Endothelial cell (in vitro differentiated cells): ENCODE results near the gene C6orf62. TPM values are rescaled to one million over a fixed set of nuclear protein-coding genes. Genes with fewer than 3 reads are reported as not detected.

ENCODE experiments used
- DNase-seq: peaks from one replicate; pipeline ENCODE4 v3.0.0; 2021; ENCODE audit warnings: low spot score
- H3K27ac Mint-ChIP-seq: one replicate; pipeline ENCODE4 v1.8.0; 2021; ENCODE audit warnings: mixed read lengths, inconsistent platforms; ENCODE audit not compliant: unreplicated experiment
- H3K27me3 Mint-ChIP-seq: one replicate; pipeline ENCODE4 v1.8.0; 2021; ENCODE audit warnings: mild to moderate bottlenecking, moderate library complexity, mixed read lengths, inconsistent platforms; ENCODE audit not compliant: unreplicated experiment
- H3K36me3 Mint-ChIP-seq: one replicate; pipeline ENCODE4 v1.8.0; 2021; ENCODE audit warnings: mild to moderate bottlenecking, low read depth, mixed read lengths, inconsistent platforms; ENCODE audit not compliant: unreplicated experiment
- H3K4me1 Mint-ChIP-seq: one replicate; pipeline ENCODE4 v1.8.0; 2021; ENCODE audit warnings: mild to moderate bottlenecking, mixed read lengths, inconsistent platforms; ENCODE audit not compliant: unreplicated experiment
- H3K4me3 Mint-ChIP-seq: one replicate; pipeline ENCODE4 v1.8.0; 2021; ENCODE audit warnings: mild to moderate bottlenecking, mixed read lengths, inconsistent platforms; ENCODE audit not compliant: unreplicated experiment
- H3K9me3 Mint-ChIP-seq: one replicate; pipeline ENCODE4 v1.8.0; 2021; ENCODE audit warnings: mixed read lengths, inconsistent platforms; ENCODE audit not compliant: unreplicated experiment
- CTCF ChIP-seq: fragments of 200-600 bp; sonication (generic); IDR thresholded peaks from one replicate; pipeline ENCODE4 v1.5.0; 2021; ENCODE audit warnings: antibody characterized with exemption; ENCODE audit not compliant: unreplicated experiment
- total RNA-seq: library from RNA; stranded (reverse); fragmentation: NEBNext Ultra II Directional; extraction: Animal tissue kit (Norgen Biotek cat#: 25700); gene quantifications from one replicate; pipeline ENCODE4 v1.2.1, GENCODE V29; 2021; ENCODE audit not compliant: unreplicated experiment

Gene C6orf62
- total RNA-seq, 1 donor from 2014 or later: 88.8 TPM

DNA sequence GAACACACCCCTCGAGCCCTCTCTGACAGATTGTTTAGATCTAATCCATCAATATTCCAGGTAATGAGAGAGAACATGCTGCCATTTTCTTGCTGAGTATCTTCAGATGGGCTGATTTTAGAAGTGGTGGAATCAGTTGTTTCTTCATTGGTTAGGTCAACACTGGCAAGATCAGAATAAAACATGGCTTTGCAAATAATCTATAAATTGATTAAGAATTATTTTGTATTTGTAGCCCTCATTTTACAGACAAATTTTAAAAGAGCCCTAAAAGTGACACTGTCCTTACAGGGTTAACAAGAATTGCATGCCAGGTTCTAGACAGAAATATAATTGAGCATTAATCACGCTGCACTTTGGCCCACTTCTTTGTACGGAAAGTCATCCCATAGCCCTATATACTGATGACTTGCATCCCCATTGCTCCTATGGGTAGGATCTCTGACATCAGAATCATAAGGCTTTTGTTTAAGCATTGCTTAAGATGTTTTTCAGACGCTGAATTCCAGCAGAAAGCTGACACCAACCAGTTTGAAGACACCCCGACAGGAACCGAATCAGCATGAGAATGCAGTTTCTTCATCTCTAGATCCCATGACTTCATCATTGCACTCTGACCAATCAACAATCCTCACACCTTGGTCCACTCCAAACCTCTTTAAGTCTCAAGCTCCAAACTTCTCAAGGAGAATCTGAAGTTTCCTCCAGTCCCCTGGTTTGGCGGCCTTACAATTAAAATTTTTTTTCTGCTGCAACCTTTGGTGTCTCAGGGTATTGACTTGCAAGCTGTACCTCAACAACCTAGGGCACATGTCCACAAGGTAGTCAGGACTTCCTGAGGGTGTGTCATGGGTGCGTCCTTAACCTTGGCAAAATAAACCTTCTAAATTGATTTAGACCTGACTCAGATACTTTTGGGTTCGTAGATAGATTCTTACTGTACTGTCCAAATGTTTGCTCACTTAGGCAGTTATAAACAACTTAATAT lies 60.1 kb downstream of the C6orf62 start:
- H3K36me3 Mint-ChIP-seq: peaks cover 13% of the 10 kb centered on the region
- no peak for DNase-seq
- no peak for TF ChIP-seq CTCF
- H3K27me3 Mint-ChIP-seq: no peaks in the 10 kb centered on the region
- H3K9me3 Mint-ChIP-seq: no peaks in the 10 kb centered on the region
- H3K27ac Mint-ChIP-seq: no peak overlapping the region
- H3K4me3 Mint-ChIP-seq: no peak overlapping the region
- peaks cover 15% of the 10 kb centered on the region for H3K4me1 Mint-ChIP-seq

- Mint-ChIP-seq H3K9me3 (no peaks in the 10 kb centered on the region), H3K27me3 (no peaks in the 10 kb centered on the region), H3K36me3 (peaks cover 15% of the 10 kb centered on the region), H3K27ac (no peak overlapping the region), H3K4me1 (peaks cover 14% of the 10 kb centered on the region), H3K4me3 (no peak overlapping the region)
- no peak for TF ChIP-seq CTCF
- no peak for DNase-seq
These were observed 63.7 kb downstream of the C6orf62 start for GRCh38 chr6:24655215-24655614.

Other genes with a start within 250 kb of the C6orf62 start
- 1.2 TPM for gene GPLD1, start 229.6 kb downstream of the C6orf62 start, total RNA-seq
- 7.2 TPM for gene ALDH5A1, start 224.2 kb downstream of the C6orf62 start, total RNA-seq
- 0.18 TPM for gene KIAA0319, start 73.0 kb downstream of the C6orf62 start, total RNA-seq
- 33.9 TPM for gene TDP2, start 52.3 kb downstream of the C6orf62 start, total RNA-seq
- gene ACOT13, start 52.1 kb downstream of the C6orf62 start, total RNA-seq: 22.1 TPM
- gene GMNN, start 55.8 kb upstream of the C6orf62 start, total RNA-seq: 24.7 TPM
- not detected for gene ARMH2, start 79.8 kb upstream of the C6orf62 start, total RNA-seq
- gene RIPOR2, start 216.8 kb upstream of the C6orf62 start, total RNA-seq: 1.1 TPM